GM21619 (cell line): ENCODE measurements around the gene CUX1.

Source experiments
- ATAC-seq: cut with Tn5 transposase; IDR thresholded peaks from one replicate; pipeline ENCODE4 v1.9.1; 2021; ENCODE audit not compliant: unreplicated experiment

The CUX1 gene

GRCh38 chr7:101934618-101935017 is 117.2 kb downstream of the CUX1 start:
- ATAC-seq = no peak

DNA sequence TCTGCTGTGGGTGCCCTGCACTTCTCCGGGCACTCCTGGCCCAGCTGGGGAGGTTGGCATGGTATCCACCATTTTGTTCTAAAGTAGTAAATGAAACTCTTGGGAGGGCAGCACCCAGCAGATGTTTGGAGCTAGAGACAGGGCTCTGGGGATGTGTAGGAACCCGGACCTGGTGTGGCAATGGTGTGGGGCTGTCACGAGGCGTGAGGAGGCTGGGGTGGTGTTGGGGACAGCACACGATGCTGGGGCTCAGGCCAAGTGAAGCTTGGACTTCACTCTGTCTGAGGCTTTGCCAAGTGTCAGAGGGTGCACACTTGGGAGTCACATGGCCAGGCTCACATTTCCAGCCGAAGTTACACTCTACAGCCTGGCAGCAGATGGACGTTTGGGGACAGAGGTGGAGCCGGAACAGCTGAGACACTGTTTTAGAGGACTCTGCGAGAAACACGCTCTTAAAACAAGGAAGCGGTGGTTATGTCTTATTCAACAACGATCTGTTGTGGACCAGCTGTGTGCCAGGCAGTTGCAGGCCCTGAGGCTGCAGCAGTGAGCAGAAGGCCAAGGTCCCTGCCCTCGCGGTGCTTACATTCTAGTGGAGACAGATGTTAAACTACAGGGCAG is 118.2 kb downstream of the CUX1 start:
- no peak for ATAC-seq

DNA sequence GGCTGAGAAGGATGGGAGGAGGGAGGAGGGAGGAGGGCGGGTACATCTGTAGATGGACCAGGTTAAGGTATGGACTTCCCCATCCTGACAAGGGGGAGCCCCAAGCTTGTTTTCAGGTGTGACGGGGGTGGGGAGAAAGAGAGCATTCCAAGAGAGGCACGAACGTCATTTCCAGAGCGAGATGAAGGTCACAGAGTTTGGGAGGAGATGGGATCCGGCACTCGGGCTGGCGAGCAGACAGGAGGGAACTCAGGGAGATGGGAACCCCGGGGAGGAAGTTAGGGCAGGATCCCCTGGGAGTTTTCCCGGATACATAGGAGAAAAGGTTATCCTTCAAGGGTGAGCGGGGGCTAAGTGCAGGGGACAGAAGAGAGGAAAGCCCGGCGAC is 118.8 kb downstream of the CUX1 start:
- ATAC-seq = no peak

- no peak for ATAC-seq
Observed at GRCh38 chr7:101936611-101937231, 119.3 kb downstream of the CUX1 start.

- no peak for ATAC-seq
Observed at GRCh38 chr7:101937717-101938514, 120.5 kb downstream of the CUX1 start.

- no peak for ATAC-seq
Observed at GRCh38 chr7:101939136-101939695, 121.8 kb downstream of the CUX1 start.

DNA sequence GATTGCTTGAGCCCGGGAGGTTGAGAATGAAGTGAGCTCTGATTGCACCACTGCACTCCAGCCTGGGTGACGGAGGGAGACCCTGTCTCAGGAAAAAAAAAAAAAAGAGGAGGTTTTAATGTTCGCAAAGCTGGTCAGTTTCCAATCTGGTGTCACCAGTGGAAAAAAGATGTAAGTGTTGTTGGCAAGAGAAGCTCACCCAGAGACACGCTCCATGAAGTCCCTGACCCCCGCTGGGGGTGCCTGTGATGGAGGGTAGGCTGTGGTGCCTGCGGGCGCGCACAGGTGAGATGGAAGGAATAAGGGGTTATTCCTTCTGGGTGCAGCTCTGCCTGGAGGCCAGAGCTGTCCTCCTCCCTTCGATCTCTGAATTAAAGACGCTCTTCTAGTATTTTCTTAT is 122.7 kb downstream of the CUX1 start:
- ATAC-seq = no peak

GRCh38 chr7:101940830-101941229 is 123.4 kb downstream of the CUX1 start:
- no peak for ATAC-seq

GRCh38 chr7:101941481-101942383 is 124.3 kb downstream of the CUX1 start:
- ATAC-seq = no peak

DNA sequence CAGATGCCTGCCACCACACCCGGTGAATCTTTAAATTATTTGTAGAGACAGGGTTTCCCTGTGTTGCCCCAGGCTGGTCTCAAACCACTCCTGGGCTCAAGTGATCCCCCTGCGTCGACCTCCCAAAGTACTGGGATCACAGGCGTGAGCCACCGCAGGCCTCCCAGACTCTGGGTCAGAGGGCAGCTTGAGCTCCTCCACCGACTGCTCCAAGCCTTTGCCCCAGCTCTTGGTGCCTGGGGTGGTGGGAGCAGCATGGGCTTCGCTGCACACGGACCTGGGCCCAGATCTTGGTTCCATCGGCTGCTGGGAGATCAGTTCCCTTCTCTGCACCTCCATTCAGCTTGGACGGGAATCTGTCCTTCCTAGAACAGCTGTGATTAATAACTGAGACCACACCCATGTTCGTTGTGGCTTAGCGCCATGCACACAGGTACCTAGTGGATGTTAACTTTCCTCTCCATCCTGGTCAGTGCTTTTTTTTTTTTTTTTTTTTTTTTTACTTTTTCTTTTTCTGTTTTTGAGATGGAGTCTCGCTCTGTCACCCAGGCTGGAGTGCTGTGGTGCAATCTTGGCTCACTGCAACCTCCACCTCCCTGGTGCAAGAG is 125.3 kb downstream of the CUX1 start:
- no peak for ATAC-seq

DNA sequence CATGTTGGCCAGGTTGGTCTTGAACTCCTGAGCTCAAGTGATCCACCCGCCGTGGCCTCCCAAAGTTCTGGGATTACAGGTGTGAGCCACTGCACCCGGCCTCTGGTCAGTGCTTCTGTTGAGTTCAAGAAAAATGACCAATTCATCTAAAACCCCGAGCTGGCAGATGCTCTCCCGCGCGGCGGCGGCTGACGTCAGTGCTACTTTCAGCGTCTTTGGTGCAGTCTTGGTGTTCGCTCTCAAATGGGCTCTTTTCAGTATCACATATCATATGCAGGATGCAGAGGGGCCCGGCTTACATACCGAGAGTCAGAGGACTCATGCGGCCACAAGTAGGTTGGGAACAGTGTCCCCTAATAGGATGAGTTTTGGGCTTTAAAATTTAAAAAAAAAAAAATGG is 125.9 kb downstream of the CUX1 start:
- no peak for ATAC-seq

GRCh38 chr7:101943889-101944600 is 126.6 kb downstream of the CUX1 start:
- ATAC-seq = no peak

DNA sequence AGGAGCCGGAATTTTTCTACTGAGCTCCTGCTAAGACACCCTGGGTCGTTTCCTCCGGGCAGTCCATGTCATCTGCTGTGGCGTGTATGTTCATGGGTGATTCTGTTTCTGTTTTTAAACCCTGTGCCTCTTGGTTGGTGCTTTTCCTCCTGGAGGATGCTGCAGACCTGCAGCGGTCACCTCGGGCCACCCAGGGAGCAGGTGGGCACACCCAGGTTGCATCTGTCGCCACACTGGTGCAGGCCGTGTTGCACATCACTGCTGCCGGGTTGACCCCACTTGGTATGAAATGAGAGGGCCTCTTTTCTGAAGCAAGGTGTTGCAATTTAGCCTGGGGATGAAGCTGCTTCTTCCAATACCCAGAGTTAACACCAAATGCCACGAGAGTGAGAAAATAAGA is 127.2 kb downstream of the CUX1 start:
- no peak for ATAC-seq

- ATAC-seq = no peak
Observed at GRCh38 chr7:101945034-101945758, 127.8 kb downstream of the CUX1 start.

- ATAC-seq = no peak
Observed at GRCh38 chr7:101947899-101948298, 130.5 kb downstream of the CUX1 start.

DNA sequence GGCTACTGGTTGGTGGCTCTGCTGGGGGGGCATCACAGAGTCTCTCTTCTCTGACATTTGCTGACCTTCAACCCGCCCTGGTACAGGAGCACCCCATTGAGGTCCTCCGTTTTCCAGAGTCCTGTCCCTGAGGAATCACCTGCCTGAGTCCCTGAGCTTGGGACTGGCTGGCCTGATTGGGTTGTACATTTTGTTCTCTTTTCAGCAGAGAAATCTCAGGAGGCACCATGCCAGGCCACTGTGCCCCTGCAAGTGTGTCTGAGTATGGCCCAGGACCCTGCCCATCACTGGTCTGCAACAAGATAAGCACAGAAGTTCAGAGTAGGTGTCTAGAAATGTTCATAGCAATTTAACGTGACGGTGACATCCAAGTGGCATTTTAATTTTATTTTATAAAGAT is 131.2 kb downstream of the CUX1 start:
- ATAC-seq = no peak

GRCh38 chr7:101950450-101951119 is 133.2 kb downstream of the CUX1 start:
- no peak for ATAC-seq

- ATAC-seq = no peak
Observed at GRCh38 chr7:101951757-101952156, 134.3 kb downstream of the CUX1 start.
